HG03108 (cell line): Measurements from ENCODE around the gene BTBD19.
A peak's percentile ranks its signal among the peaks of the same experiment; 100 is the strongest.
"Not testable (repeated sequence)": the region's sequence is repeated elsewhere in the genome, so short reads cannot be mapped to it uniquely, and the experiment has no call there.

Source experiments
- ATAC-seq: cut with Tn5 transposase; IDR thresholded peaks from one replicate; pipeline ENCODE4 v1.9.1; 2021; ENCODE audit warnings: moderate library complexity; ENCODE audit not compliant: unreplicated experiment

BTBD19 gene

GRCh38 chr1:44827197-44828002 is 19.1 kb downstream of the BTBD19 start:
- ATAC-seq, result no peak

GRCh38 chr1:44828003-44828651 is 19.8 kb downstream of the BTBD19 start:
- ATAC-seq, result no peak

- ATAC-seq, result no peak
Measured at GRCh38 chr1:44828841-44829440, 20.6 kb downstream of the BTBD19 start.

- ATAC-seq, result no peak
Measured at GRCh38 chr1:44829506-44830384, 21.4 kb downstream of the BTBD19 start.

- no peak for ATAC-seq
Measured at GRCh38 chr1:44830900-44831304, 22.6 kb downstream of the BTBD19 start.

- ATAC-seq, result no peak
Measured at GRCh38 chr1:44831516-44831915, 23.2 kb downstream of the BTBD19 start.

- no peak for ATAC-seq
Measured at GRCh38 chr1:44832056-44832705, 23.9 kb downstream of the BTBD19 start.

GRCh38 chr1:44834328-44834727 is 26.0 kb downstream of the BTBD19 start:
- ATAC-seq, result no peak

GRCh38 chr1:44835738-44836675 is 27.7 kb downstream of the BTBD19 start:
- ATAC-seq, result peak; percentile 63

- ATAC-seq, result not testable (repeated sequence)
Measured at GRCh38 chr1:44838294-44838693, 30.0 kb downstream of the BTBD19 start.

GRCh38 chr1:44839576-44839975 is 31.3 kb downstream of the BTBD19 start:
- ATAC-seq, result no peak

GRCh38 chr1:44842486-44842861 is 34.2 kb downstream of the BTBD19 start:
- no peak for ATAC-seq

GRCh38 chr1:44842862-44843655 is 34.7 kb downstream of the BTBD19 start, which contains the start of gene PTCH2:
TSS of gene PTCH2 (minus strand) at chr1:44843253. CDS start at chr1:44842932, 321 bp downstream.
- no peak for ATAC-seq

GRCh38 chr1:44846985-44847384 is 38.7 kb downstream of the BTBD19 start:
- no peak for ATAC-seq

- no peak for ATAC-seq
Measured at GRCh38 chr1:44847845-44848244, 39.5 kb downstream of the BTBD19 start.

GRCh38 chr1:44848456-44849181 is 40.3 kb downstream of the BTBD19 start:
- no peak for ATAC-seq

GRCh38 chr1:44849575-44850132 is 41.3 kb downstream of the BTBD19 start:
- ATAC-seq, result no peak

- no peak for ATAC-seq
Measured at GRCh38 chr1:44851308-44851707, 43.0 kb downstream of the BTBD19 start.
